Astrocyte (in vitro differentiated cells and primary cell): ENCODE results near the gene ARHGEF11.

Source experiments
- CTCF ChIP-seq: IDR thresholded peaks from 2 replicates; pipeline ENCODE4 v1.5.1; 2011; ENCODE audit warnings: low read depth, mild to moderate bottlenecking, inconsistent platforms, low read length, moderate library complexity; ENCODE audit not compliant: insufficient read depth
- EZH2 ChIP-seq: IDR thresholded peaks from 2 replicates; pipeline ENCODE4 v1.6.1; 2012; ENCODE audit warnings: mild to moderate bottlenecking, low read length, inconsistent platforms; ENCODE audit not compliant: insufficient read depth

GRCh38 chr1:157077394-157077793, 31.9 kb upstream of the ARHGEF11 start:
- TF ChIP-seq CTCF (no peak), EZH2 (no peak)
